ENCODE measurements around the gene GPC3. TPM values are rescaled to one million over a fixed set of nuclear protein-coding genes. Genes with fewer than 3 reads are reported as not detected.

The GPC3 gene
- total RNA-seq, 1 experiment from 2014 or later = 0.98 TPM

- intact Hi-C loops (cut with micrococcal nuclease) = no loop called here
- H3K27me3 ChIP-seq (ENCODE audit: insufficient read depth, low read length) = no peaks in the 10 kb centered on the region
- H3K4me2 ChIP-seq (ENCODE audit: low read length) = no peak overlapping the region
- no peak for TF ChIP-seq MAX (IDR thresholded peaks at IDR 0.05)
- no peak for TF ChIP-seq POLR2AphosphoS5 (IDR thresholded peaks at IDR 0.05; ENCODE audit: low read depth, low read length)
- no peak for TF ChIP-seq SP1 (IDR thresholded peaks at IDR 0.05; ENCODE audit: low read depth)
- no peak for TF ChIP-seq EGR1 (IDR thresholded peaks at IDR 0.05; ENCODE audit: low read depth)
- TF ChIP-seq EZH2 (IDR thresholded peaks at IDR 0.05) = no peak
- TF ChIP-seq CBX3 (IDR thresholded peaks at IDR 0.05; ENCODE audit: low read depth) = no peak
- TF ChIP-seq SIN3A (IDR thresholded peaks at IDR 0.05; ENCODE audit: low read depth) = no peak
- TF ChIP-seq EZH2phosphoT487 (IDR thresholded peaks at IDR 0.05; ENCODE audit: borderline replicate concordance) = no peak
- no peak for TF ChIP-seq ZFX (IDR thresholded peaks at IDR 0.05)
- no peak overlapping the region for H2AFZ ChIP-seq (ENCODE audit: low read depth, low read length, poor library complexity, severe bottlenecking)
- no peak for DNase-seq (ENCODE audit: low read depth, low spot score)
- H3K27ac ChIP-seq (ENCODE audit: low read depth, low read length) = no peak overlapping the region
- no peak overlapping the region for H3K9ac ChIP-seq (ENCODE audit: low read length)
- CTCF ChIA-PET = no interaction called here
- RAD21 ChIA-PET (ENCODE audit: low non-redundant PET in 1 of 2, low total read pairs in 2 of 2, uncharacterized antibody in 2 of 2, unreplicated experiment in 2 of 2) = no interaction called here
- no peaks in the 10 kb centered on the region for H3K79me2 ChIP-seq (ENCODE audit: insufficient read depth, low read length)
- POLR2A ChIA-PET = no interaction called here
- BruUV-seq (replicated peaks) = no TSS peak
- H4K20me1 ChIP-seq (ENCODE audit: insufficient read depth) = no peaks in the 10 kb centered on the region
- H3K4me3 ChIP-seq (replicated peaks in 1 of 2; ENCODE audit: low read depth in 1 of 2, low read length in 2 of 2) = no peak overlapping the region
- no peaks in the 10 kb centered on the region for H3K9me3 ChIP-seq (ENCODE audit: control insufficient read depth in 1 of 2, insufficient read depth in 1 of 2, low read depth in 1 of 2, low read length in 2 of 2)
- H3K9me2 ChIP-seq (ENCODE audit: insufficient read depth) = no peaks in the 10 kb centered on the region
- ATAC-seq = no peak
- H3K36me3 ChIP-seq (ENCODE audit: control insufficient read depth in 1 of 2, insufficient read depth in 2 of 2, low read length in 2 of 2) = no peaks in the 10 kb centered on the region
- no peaks in the 10 kb centered on the region for H3K4me1 ChIP-seq (ENCODE audit: control insufficient read depth in 1 of 2, insufficient read depth in 2 of 2, low read length in 2 of 2)
These were observed 55.4 kb downstream of the GPC3 start for GRCh38 chrX:133929836-133930464.

GRCh38 chrX:133928365-133928764 is 57.0 kb downstream of the GPC3 start:
- TF ChIP-seq SRF (IDR thresholded peaks at IDR 0.05; ENCODE audit: low read depth) = no peak
- no peak for TF ChIP-seq POLR2A (IDR thresholded peaks at IDR 0.05; ENCODE audit: borderline replicate concordance, extremely low read depth, insufficient read depth, insufficient read length)
- TF ChIP-seq ZBTB33 (IDR thresholded peaks at IDR 0.05; ENCODE audit: extremely low read depth, insufficient replicate concordance, low read length) = no peak
- TF ChIP-seq SP1 (IDR thresholded peaks at IDR 0.05; ENCODE audit: low read depth) = no peak
- no peak for TF ChIP-seq CEBPB (IDR thresholded peaks at IDR 0.05; ENCODE audit: low read depth)
- no peak for TF ChIP-seq EZH2phosphoT487 (IDR thresholded peaks at IDR 0.05; ENCODE audit: borderline replicate concordance)
- POLR2A ChIA-PET = no interaction called here
- H3K36me3 ChIP-seq (ENCODE audit: control insufficient read depth in 1 of 2, insufficient read depth in 2 of 2, low read length in 2 of 2) = no peaks in the 10 kb centered on the region
- intact Hi-C loops (cut with micrococcal nuclease) = no loop called here
- H3K4me2 ChIP-seq (ENCODE audit: low read length) = no peak overlapping the region
- no peaks in the 10 kb centered on the region for H3K9me3 ChIP-seq (ENCODE audit: control insufficient read depth in 1 of 2, insufficient read depth in 1 of 2, low read depth in 1 of 2, low read length in 2 of 2)
- no peak overlapping the region for H2AFZ ChIP-seq (ENCODE audit: low read depth, low read length, poor library complexity, severe bottlenecking)
- DNase-seq (ENCODE audit: low read depth, low spot score) (no peak), ATAC-seq (no peak)
- BruUV-seq (replicated peaks) = no TSS peak
- no peak overlapping the region for H3K27ac ChIP-seq (ENCODE audit: low read depth, low read length)
- RAD21 ChIA-PET (ENCODE audit: low non-redundant PET in 1 of 2, low total read pairs in 2 of 2, uncharacterized antibody in 2 of 2, unreplicated experiment in 2 of 2) = no interaction called here
- CTCF ChIA-PET = no interaction called here
- H3K9me2 ChIP-seq (ENCODE audit: insufficient read depth) = no peaks in the 10 kb centered on the region
- no peaks in the 10 kb centered on the region for H4K20me1 ChIP-seq (ENCODE audit: insufficient read depth)
- H3K27me3 ChIP-seq (ENCODE audit: insufficient read depth, low read length) = no peaks in the 10 kb centered on the region
- H3K4me1 ChIP-seq (ENCODE audit: control insufficient read depth in 1 of 2, insufficient read depth in 2 of 2, low read length in 2 of 2) = no peaks in the 10 kb centered on the region
- no peaks in the 10 kb centered on the region for H3K79me2 ChIP-seq (ENCODE audit: insufficient read depth, low read length)
- H3K4me3 ChIP-seq (replicated peaks in 1 of 2; ENCODE audit: low read depth in 1 of 2, low read length in 2 of 2) = no peak overlapping the region
- H3K9ac ChIP-seq (ENCODE audit: low read length) = no peak overlapping the region
